ENCODE data around the gene ATF2.

The ATF2 gene

DNA sequence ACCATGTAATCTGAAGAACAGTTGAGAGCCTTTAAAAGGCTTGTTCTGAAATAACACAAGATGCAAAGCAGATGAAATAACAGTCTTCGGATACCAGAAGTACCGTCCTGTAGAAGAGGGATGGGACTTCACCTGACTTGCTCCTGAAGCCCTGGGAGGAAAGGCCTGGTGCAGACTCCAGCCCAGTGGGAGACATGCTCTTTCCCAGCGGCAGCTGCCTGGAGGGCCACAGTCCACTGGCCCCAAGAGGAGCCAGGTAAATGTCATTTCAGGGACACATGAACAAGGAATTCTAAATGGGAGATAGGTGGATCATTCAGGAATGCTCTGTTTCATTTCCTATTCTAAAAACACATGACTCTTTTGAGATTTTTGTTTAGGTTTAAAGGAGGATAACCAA is 140.2 kb downstream of the ATF2 start:
- DNase-seq (ENCODE audit: low read depth in 2 of 2), result no peak

DNA sequence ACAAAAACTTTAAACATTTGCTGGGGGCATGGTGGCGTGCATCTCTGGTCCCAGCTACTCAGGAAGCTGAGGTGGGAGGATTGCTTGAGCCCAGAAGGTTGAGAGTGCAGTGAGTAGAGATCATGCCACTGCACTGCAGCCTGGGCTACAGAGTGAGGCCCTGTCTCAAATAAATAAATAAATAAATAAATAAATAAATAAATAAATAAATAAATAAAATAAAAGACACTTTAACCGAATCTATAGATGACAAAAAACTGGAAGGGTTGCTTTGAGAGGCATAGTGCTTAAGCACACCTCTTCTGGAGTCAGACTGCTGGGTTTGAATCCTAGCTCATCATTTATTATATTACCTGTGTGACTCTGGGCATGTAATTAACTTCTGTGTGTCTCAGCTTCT is 141.6 kb downstream of the ATF2 start:
- no peak for DNase-seq (ENCODE audit: low read depth in 2 of 2)

GRCh38 chr2:175025946-175026345 is 142.1 kb downstream of the ATF2 start:
- no peak for DNase-seq (ENCODE audit: low read depth in 2 of 2)

DNA sequence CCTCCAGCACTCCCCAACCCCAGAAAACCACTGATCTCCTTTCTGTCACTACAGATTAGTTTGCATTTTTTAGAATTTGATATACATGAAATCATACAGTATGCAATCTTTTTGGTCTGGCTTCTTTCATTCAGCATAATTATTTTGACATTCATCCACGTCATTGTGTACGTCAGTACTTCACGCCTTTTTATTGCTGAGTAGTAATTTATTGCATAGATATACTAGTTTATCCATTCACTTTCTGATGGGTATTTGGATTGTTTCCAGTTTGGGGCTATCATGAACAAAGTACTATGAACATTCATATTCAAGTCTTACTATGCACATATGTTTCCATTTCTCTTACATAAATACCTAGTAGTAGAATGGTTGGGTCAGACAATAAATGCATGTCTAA is 142.8 kb downstream of the ATF2 start:
- DNase-seq (ENCODE audit: low read depth in 2 of 2), result no peak

DNA sequence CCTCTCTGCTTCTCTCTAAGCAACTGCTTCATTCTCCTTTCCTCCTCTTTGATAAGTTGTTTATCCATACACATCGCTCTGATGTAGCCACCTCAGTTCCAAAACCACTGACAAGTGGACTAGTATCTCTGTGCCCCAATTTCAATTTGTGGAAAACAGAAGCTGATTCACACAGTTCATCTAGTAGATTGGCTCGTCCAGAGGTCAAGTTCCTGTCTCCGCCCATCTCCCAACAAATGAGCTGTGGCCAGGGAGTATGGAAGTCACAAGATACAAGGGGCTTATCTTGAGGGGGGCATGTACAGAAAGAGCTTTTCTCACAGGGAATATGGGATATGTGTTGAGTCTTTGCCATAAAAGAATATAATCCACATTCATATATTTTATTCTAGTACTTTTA is 145.1 kb downstream of the ATF2 start:
- DNase-seq (ENCODE audit: low read depth in 2 of 2), result no peak

Measured in fibroblast of skin of left quadriceps (primary cell).